HCT116 (cell line): ENCODE data around the gene COL10A1. TPM values are rescaled to one million over a fixed set of nuclear protein-coding genes. Genes with fewer than 3 reads are reported as not detected.

Source experiments
- ATAC-seq: fragments of 200-7000 bp; cut with Tn5 transposase; 2 replicates; pipeline ENCODE4 v1.9.1; 2020; ENCODE audit warnings: mild to moderate bottlenecking, moderate library complexity
- BruUV-seq: library from RNA; stranded (reverse); fragments of 400-500 nt; replicated peaks from 2 replicates; lab custom pipeline; 2021; lab: Mats Ljungman, UMichigan
- CTCF ChIA-PET: fragments of 300-600 bp; sonication (Branson Sonifier 250); formaldehyde crosslinking; loops from one replicate; lab custom pipeline; 2021; ENCODE audit warnings: antibody characterized with exemption; lab: Charles Lee
- POLR2A ChIA-PET: fragments of 300-600, 350-600 bp; sonication (Branson Sonifier 250); formaldehyde crosslinking; loops from one replicate; lab custom pipeline; 2021; ENCODE audit warnings: antibody characterized with exemption; lab: Charles Lee
- RAD21 ChIA-PET, 2 experiments: fragments of 300-600 bp; sonication (Branson Sonifier 250); formaldehyde crosslinking; loops; one replicate each; lab custom pipeline; 2023; ENCODE audit warnings: low total read pairs in 2 of 2; ENCODE audit not compliant: uncharacterized antibody in 2 of 2, unreplicated experiment in 2 of 2, low non-redundant PET in 1 of 2; lab: Charles Lee
- DNase-seq: peaks from one replicate; pipeline ENCODE4 v3.0.0-alpha.2; 2010; ENCODE audit warnings: low read depth, low spot score
- H2AFZ ChIP-seq: fragments of 200-600 bp; shearing (Covaris generic), sonication (generic); 2 replicates; pipeline ENCODE4 v1.6.1; 2017; ENCODE audit warnings: low read depth, mixed run types, mixed read lengths, antibody characterized with exemption, low read length; ENCODE audit not compliant: poor library complexity, severe bottlenecking
- H3K27ac ChIP-seq: 2 replicates; pipeline ENCODE4 v1.5.1; 2012; ENCODE audit warnings: low read depth, low read length
- H3K27me3 ChIP-seq: fragments of 200-600 bp; sonication (generic); 2 replicates; pipeline ENCODE4 v1.6.1; 2016; ENCODE audit warnings: mixed run types, low read length, mixed read lengths; ENCODE audit not compliant: insufficient read depth
- H3K36me3 ChIP-seq, 2 experiments: fragments of 200-500 bp in 1 of 2; fragments of 200-600 bp in 1 of 2; sonication (Bioruptor generic) in 1 of 2; sonication (generic) in 1 of 2; 2 replicates each; pipeline versions ENCODE4 v1.5.1 to v1.6.1; 2014 to 2016; ENCODE audit warnings: low read length in 2 of 2, inconsistent platforms in 1 of 2, mixed read lengths in 1 of 2, mixed run types in 1 of 2; ENCODE audit not compliant: insufficient read depth in 2 of 2, control insufficient read depth in 1 of 2
- H3K4me1 ChIP-seq, 2 experiments: fragments of 200-600 bp in 1 of 2; sonication (generic) in 1 of 2; 2 replicates each; pipeline versions ENCODE4 v1.5.1 to v1.6.1; 2012 to 2017; ENCODE audit warnings: low read length in 2 of 2, inconsistent platforms in 1 of 2, mild to moderate bottlenecking in 1 of 2, mixed read lengths in 1 of 2, mixed run types in 1 of 2, moderate library complexity in 1 of 2; ENCODE audit not compliant: insufficient read depth in 2 of 2, control insufficient read depth in 1 of 2
- H3K4me2 ChIP-seq: fragments of 200-600 bp; sonication (generic); 2 replicates; pipeline ENCODE4 v1.6.1; 2017; ENCODE audit warnings: mixed run types, low read length, mixed read lengths
- H3K4me3 ChIP-seq, 2 experiments: fragments of 200-600 bp in 1 of 2; sonication (generic) in 1 of 2; replicated peaks in 1 of 2; 2 replicates each; pipeline ENCODE4 v1.5.1; 2011 to 2016; ENCODE audit warnings: low read length in 2 of 2, control low read depth in 1 of 2, low read depth in 1 of 2, mild to moderate bottlenecking in 1 of 2, mixed read lengths in 1 of 2, mixed run types in 1 of 2
- H3K79me2 ChIP-seq: fragments of 200-600 bp; sonication (generic); 2 replicates; pipeline ENCODE4 v1.6.1; 2017; ENCODE audit warnings: mild to moderate bottlenecking, mixed run types, low read length, moderate library complexity, mixed read lengths; ENCODE audit not compliant: insufficient read depth
- H3K9ac ChIP-seq: fragments of 200-600 bp; sonication (generic); 2 replicates; pipeline ENCODE4 v1.6.1; 2016; ENCODE audit warnings: low read length, mixed read lengths
- H3K9me2 ChIP-seq: fragments of 200-600 bp; sonication (generic), shearing (Covaris generic); 2 replicates; pipeline ENCODE4 v1.6.1; 2017; ENCODE audit warnings: mixed run types, mild to moderate bottlenecking, moderate library complexity; ENCODE audit not compliant: insufficient read depth
- H3K9me3 ChIP-seq, 2 experiments: fragments of 200-500 bp in 1 of 2; fragments of 200-600 bp in 1 of 2; sonication (Bioruptor generic) in 1 of 2; sonication (generic) in 1 of 2; 2 replicates each; pipeline ENCODE4 v1.6.1; 2014 to 2017; ENCODE audit warnings: low read length in 2 of 2, mixed read lengths in 2 of 2, inconsistent platforms in 1 of 2, low read depth in 1 of 2, mild to moderate bottlenecking in 1 of 2, mixed run types in 1 of 2, moderate library complexity in 1 of 2; ENCODE audit not compliant: control insufficient read depth in 1 of 2, insufficient read depth in 1 of 2
- H4K20me1 ChIP-seq: fragments of 200-600 bp; sonication (generic), shearing (Covaris generic); 2 replicates; pipeline ENCODE4 v1.6.1; 2017; ENCODE audit warnings: mixed run types, mild to moderate bottlenecking, moderate library complexity; ENCODE audit not compliant: insufficient read depth
- ELF1 ChIP-seq: IDR thresholded peaks from 2 replicates; pipeline ENCODE4 v1.6.1; 2012; ENCODE audit warnings: low read depth, borderline replicate concordance
- POLR2A ChIP-seq: IDR thresholded peaks from 2 replicates; pipeline ENCODE4 v1.7.0; 2011; ENCODE audit warnings: borderline replicate concordance; ENCODE audit not compliant: insufficient read depth, insufficient read length; ENCODE audit errors: extremely low read depth
- RAD21 ChIP-seq: IDR thresholded peaks from 2 replicates; pipeline ENCODE4 v1.6.1; 2012; ENCODE audit warnings: low read depth, mild to moderate bottlenecking
- SRF ChIP-seq: IDR thresholded peaks from 2 replicates; pipeline ENCODE4 v1.6.1; 2012; ENCODE audit warnings: low read depth
- TCF7L2 ChIP-seq: IDR thresholded peaks from 2 replicates; pipeline ENCODE4 v1.7.0; 2011; ENCODE audit warnings: borderline replicate concordance, inconsistent platforms; ENCODE audit not compliant: insufficient read depth, insufficient read length; ENCODE audit errors: extremely low read depth
- intact Hi-C: fragments of 100-400 bp; cut with micrococcal nuclease; formaldehyde crosslinking; loops from 2 replicates; pipeline ENCODE4 v1.10.0; 2022
- total RNA-seq: library from RNA; stranded (reverse); gene quantifications from one replicate; pipeline ENCODE4 v1.2.1, GENCODE V29; 2021; ENCODE audit not compliant: unreplicated experiment
- TF ChIP-seq, protein P1 (sequence below): IDR thresholded peaks from 2 replicates; pipeline ENCODE4 v1.6.1; 2012; ENCODE audit warnings: low read depth
- TF ChIP-seq, protein P2 (sequence below): IDR thresholded peaks from 2 replicates; pipeline ENCODE4 v1.6.1; 2012

Gene COL10A1
- total RNA-seq, 1 experiment from 2014 or later, result not detected

DNA sequence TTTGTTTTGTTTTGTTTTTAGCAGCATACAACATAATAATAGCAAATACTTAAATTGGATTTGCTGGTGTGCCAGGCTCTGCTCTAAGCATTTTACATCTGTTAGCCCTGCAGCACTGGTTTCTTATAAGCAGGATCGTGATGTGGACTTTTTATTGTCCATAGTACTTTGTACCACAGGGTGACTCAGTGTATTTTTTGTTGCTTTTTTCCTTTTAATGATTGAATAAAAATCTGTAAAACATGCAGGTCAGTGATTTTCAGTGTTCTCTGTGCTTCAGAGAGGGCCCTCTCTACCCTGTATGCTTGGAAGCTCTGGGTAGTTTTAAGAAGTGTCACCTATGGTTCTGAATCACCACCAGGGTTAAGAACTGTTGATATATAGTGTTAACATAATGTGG, 21.3 kb downstream of the COL10A1 start:
- ChIA-PET POLR2A (no interaction called here), CTCF (no interaction called here), RAD21 (no interaction called here)
- DNase-seq, result no peak
- no TSS peak for BruUV-seq
- Histone ChIP-seq H3K9me2 (no peaks in the 10 kb centered on the region), H3K4me1 (peaks cover 6 to 20% of the 10 kb centered on the region in 2 experiments; a peak in 3 of 4 replicates), H3K27ac (no peak overlapping the region), H3K36me3 (peaks cover 0 to 4% of the 10 kb centered on the region in 2 experiments; a peak in 3 of 4 replicates), H3K9ac (no peak overlapping the region), H3K4me2 (no peak overlapping the region), H3K4me3 (no peak overlapping the region), H2AFZ (no peak overlapping the region), H3K79me2 (peaks cover 21% of the 10 kb centered on the region), H3K27me3 (no peaks in the 10 kb centered on the region), H4K20me1 (no peaks in the 10 kb centered on the region), H3K9me3 (no peaks in the 10 kb centered on the region)
- ATAC-seq, result no peak
- TF ChIP-seq, protein P1, sequence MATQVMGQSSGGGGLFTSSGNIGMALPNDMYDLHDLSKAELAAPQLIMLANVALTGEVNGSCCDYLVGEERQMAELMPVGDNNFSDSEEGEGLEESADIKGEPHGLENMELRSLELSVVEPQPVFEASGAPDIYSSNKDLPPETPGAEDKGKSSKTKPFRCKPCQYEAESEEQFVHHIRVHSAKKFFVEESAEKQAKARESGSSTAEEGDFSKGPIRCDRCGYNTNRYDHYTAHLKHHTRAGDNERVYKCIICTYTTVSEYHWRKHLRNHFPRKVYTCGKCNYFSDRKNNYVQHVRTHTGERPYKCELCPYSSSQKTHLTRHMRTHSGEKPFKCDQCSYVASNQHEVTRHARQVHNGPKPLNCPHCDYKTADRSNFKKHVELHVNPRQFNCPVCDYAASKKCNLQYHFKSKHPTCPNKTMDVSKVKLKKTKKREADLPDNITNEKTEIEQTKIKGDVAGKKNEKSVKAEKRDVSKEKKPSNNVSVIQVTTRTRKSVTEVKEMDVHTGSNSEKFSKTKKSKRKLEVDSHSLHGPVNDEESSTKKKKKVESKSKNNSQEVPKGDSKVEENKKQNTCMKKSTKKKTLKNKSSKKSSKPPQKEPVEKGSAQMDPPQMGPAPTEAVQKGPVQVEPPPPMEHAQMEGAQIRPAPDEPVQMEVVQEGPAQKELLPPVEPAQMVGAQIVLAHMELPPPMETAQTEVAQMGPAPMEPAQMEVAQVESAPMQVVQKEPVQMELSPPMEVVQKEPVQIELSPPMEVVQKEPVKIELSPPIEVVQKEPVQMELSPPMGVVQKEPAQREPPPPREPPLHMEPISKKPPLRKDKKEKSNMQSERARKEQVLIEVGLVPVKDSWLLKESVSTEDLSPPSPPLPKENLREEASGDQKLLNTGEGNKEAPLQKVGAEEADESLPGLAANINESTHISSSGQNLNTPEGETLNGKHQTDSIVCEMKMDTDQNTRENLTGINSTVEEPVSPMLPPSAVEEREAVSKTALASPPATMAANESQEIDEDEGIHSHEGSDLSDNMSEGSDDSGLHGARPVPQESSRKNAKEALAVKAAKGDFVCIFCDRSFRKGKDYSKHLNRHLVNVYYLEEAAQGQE, result no peak
- TF ChIP-seq POLR2A (no peak), TCF7L2 (no peak)
- intact Hi-C loops, result no loop called here

DNA sequence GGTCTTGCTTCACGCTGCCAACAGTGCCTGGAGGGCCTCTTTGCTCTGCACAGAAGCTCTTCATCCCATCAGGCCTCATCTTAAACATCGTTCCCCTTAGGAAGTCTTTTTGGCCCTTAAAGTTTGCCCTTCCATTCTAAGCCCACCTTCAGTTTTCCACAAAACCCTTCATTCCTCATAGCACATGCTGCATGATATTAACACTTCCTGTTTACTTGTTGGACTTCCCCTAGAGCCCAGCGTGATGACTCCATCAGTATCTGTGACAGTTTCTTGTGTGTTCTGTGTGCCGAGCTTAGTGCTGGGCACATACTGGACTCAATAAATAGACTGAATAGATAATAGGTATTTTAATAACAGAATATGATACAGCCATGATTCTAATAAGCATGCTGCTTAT, 23.1 kb downstream of the COL10A1 start:
- Histone ChIP-seq H3K9me3 (no peaks in the 10 kb centered on the region), H3K9ac (no peak overlapping the region), H3K4me2 (no peak overlapping the region), H4K20me1 (no peaks in the 10 kb centered on the region), H3K4me1 (peaks cover 6 to 20% of the 10 kb centered on the region in 2 experiments; a peak in 3 of 4 replicates), H2AFZ (no peak overlapping the region), H3K4me3 (no peak overlapping the region), H3K79me2 (peaks cover 21% of the 10 kb centered on the region), H3K27me3 (no peaks in the 10 kb centered on the region), H3K36me3 (no peaks in the 10 kb centered on the region; a peak in 1 of 4 replicates), H3K9me2 (no peaks in the 10 kb centered on the region), H3K27ac (no peak overlapping the region)
- DNase-seq, result no peak
- ChIA-PET RAD21 (no interaction called here), POLR2A (interaction anchor here (1.2 kb wide), 1 partner anchor 42 kb away, joined by 3 read pairs; the partner anchor contains the start of gene FRK), CTCF (interaction anchor here (2.9 kb wide), 1 partner anchor 9 kb away, joined by 22 read pairs; no protein-coding TSS in a partner anchor)
- BruUV-seq, result no TSS peak
- no peak for ATAC-seq
- intact Hi-C loops, result no loop called here
- TF ChIP-seq TCF7L2 (no peak), RAD21 (no peak), ELF1 (no peak), POLR2A (no peak), SRF (no peak)
- TF ChIP-seq, protein P2, sequence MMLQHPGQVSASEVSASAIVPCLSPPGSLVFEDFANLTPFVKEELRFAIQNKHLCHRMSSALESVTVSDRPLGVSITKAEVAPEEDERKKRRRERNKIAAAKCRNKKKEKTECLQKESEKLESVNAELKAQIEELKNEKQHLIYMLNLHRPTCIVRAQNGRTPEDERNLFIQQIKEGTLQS, result no peak
